HG02610 (cell line): ENCODE results near the gene NKAIN4.

Experiments used
- ATAC-seq: cut with Tn5 transposase; IDR thresholded peaks from one replicate; pipeline ENCODE4 v1.9.1; 2021; ENCODE audit warnings: mild to moderate bottlenecking, moderate library complexity; ENCODE audit not compliant: unreplicated experiment

Gene NKAIN4

GRCh38 chr20:63254232-63254605 lies at the start of gene NKAIN4:
Gene NKAIN4 (minus strand): TSS chr20:63254463. CDS start chr20:63254450, 13 bp downstream.
- ATAC-seq: no peak

- ATAC-seq: no peak
These were observed 48.9 kb upstream of the NKAIN4 start for GRCh38 chr20:63303095-63303666.

- no peak for ATAC-seq
These were observed 47.4 kb upstream of the NKAIN4 start for GRCh38 chr20:63301671-63302070.

DNA sequence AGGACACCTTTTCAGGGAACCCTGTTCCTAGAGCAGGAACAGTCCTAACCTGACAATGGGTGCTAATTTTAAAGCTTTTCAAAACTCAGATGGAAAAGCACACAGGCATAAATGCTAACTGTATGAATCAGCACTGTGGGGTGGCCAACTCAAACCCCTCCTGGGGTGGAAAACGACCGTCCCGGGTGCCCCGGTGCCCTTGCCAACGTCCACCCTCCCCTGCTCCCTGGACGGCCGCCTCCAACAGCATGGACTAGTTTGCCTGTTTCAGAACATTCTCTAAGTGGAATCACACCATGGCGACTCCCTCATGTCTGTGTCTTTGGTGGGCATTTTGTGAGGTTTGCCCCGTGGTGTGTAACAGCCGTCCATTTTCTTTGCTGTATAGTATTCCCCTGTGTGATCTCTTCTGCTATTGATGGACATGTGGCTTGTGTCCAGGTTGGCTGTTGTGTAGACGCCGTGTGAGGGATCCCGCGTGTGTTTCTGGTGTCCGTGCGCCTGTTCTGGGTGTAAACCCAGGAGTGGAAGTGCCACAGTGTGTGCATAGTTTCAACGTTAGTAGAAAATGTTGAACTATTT lies 44.6 kb upstream of the NKAIN4 start:
- no peak for ATAC-seq

DNA sequence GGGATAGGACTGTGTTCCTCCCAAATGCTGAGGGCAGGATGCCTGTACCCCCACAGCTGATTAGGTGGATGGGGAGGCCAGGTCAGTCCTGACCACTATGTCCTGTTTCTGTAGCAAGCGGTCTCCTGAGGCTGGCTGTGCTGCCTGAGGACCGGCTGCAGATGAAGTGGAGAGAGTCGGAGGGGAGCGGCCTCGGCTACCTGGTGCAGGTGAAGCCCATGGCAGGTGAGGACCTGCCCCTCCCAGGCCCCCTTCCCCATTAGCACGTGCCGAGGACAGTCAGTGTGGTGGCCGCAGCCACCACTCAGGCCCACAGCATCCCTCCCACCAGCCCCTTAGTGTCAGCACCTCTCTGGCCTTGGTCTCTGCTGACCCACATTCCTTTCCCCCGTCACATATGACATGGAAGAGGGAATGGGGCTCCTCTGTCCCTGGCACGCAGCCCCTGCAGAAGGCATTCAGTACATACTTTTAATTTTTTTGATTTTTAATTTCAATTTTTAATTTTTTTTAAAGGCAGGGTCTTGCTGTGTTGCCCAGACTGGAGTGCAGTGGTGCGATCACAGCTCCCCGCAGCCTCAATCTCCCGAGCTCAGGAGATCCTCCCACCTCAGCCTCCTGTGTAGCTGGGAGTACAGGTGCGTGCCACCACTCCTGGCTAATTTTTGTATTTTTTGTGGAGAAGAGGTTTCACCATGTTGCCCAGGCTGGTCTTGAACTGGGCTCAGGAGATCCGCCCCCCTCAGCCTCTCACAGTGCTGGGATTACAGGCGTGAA lies 43.7 kb upstream of the NKAIN4 start:
- ATAC-seq: no peak

DNA sequence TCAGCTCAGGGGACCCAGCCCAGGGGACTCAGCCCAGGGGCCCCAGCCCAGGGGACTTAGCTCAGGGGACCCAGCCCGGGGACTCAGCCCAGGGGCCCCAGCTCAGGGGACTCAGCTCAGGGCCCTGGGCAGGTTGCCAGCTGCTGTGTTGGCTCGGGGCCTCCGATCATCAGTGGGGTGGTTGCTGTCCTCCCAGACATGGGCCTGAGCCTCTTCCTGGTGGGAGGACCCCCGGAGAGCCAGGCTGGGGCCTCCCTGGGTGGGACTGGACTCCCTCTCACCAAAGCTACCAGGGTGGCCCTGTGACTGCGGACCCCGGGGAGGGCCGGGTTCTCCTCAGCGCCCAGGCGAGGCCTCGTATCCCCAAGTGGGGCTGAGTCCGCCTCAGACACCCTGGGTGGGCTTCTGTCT lies 43.1 kb upstream of the NKAIN4 start:
- ATAC-seq: no peak

DNA sequence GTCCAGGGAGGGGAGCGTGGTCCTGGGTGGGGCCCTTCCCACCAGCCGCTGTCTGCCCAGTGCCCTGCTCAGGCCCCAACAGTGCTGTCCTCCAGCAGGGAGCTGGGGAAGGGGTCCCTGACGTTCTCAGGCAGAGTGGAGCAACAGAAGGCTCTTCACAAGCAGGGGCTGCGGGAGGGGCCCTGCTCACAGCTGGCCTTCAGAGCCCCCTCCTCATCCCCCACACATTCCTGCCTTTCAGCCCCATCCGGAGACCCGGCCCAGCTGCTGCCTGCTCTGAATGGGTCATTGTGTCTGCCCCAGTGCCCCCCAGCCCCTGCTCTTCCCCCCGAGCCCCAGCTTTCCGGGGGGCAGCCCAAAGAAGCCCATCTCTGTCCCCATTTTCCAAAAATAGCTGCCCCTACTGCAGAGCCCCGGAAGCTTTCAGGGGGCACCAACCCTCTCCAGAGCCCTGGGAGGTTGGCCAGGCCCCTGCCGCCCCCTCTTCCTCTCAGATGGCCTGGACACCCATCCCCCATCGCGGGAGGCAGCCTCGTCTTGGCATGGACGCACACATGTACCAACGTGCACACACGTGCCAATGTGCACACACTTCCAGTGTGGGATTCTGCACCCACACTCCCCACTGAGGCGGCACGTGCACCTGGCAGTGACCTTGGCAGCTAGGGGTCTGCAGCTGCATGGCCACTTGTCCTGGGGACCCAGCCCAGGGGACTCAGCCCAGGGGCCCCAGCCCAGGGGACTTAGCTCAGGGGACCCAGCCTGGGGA lies 42.5 kb upstream of the NKAIN4 start:
- no peak for ATAC-seq

DNA sequence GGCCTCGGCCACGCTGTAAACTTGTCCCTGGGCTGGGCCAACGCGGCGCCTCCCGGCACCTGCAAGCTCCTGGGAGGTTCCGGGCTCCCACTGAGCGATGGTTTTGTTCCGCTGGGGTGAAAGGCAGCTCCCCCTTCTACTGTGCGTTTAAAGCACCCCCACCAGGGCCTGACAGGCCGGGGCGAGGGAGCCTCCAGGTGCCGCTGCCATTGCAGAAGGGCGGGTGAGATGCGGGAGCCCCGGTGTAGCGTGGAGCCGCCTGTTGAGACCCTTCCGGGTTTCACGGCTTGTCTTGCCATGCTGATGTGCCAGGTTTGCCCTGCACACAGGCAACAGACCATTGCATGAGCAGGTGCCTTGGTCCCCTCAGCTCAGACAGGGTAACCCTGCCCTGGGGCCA lies 41.6 kb upstream of the NKAIN4 start:
- no peak for ATAC-seq

DNA sequence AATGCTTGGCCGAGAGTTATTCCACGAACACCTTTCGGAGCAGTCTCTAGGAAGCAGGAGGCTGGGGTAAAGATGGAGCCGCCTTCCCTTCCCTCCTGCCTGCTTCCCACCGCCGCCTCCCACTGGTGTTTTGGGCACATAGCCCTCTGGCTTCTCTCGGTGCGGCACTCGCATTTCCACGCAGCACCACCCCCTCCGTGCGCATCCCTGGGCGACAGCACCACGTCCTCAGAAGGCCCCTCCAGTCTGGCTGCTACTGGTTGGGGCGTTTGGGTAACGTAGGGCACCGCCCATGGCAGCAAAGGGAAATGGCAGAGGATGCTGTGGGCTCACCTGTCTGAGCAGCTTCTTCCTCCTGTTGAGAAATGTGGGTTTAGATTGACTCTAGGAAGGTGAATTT lies 41.2 kb upstream of the NKAIN4 start:
- no peak for ATAC-seq

GRCh38 chr20:63295018-63295417 lies 40.8 kb upstream of the NKAIN4 start:
- no peak for ATAC-seq

DNA sequence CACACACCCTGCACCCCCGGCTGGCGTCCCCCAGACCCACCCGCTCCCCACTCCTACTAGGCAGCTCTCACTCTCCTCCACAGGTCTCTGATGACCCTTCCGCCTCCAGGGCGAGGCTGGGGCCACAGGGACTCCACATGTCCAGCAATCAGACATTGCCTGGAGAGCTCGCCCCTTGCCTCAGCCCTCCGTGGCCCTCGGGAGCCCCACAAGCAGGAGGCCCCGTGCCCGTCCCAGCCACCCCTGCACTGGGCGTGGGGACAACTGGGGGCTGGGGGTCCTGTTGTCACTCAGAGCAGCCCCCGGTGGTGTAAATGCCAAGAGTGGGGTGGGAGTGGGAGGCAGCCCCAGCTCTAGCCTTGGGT lies 40.3 kb upstream of the NKAIN4 start:
- ATAC-seq: no peak

DNA sequence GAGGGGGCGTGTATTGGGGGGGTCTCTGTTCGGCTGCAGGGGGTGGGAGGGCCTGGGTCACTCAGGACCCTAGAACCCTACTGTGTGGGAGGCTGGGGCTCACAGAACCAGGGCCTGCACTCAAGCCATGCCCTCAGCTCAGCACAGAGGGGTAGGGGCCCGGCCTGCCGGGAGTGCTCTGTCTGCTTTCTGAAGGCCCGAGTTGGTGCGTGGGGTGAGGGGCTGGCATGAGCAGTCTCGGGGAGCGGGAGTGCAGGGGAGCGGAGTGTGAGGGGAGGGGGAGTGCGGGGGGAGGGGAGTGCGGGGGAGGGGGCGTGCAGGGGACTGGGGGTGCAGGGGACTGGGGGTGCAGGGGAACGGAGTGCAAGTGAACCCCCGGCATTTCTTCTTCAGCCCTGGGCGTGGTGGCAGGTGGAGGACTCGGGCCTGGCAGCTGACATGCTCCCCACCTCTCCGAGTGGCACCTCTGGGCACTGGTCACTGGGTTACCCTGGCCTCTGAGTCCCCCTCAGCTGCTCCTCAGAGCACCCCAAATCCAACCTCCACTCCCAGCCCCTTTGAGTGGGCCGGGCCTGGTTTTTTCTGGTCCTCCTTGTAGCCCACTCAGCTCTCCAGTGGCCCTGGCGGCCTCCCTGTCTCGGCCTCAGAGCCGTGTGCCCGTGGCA lies 39.7 kb upstream of the NKAIN4 start:
- no peak for ATAC-seq

DNA sequence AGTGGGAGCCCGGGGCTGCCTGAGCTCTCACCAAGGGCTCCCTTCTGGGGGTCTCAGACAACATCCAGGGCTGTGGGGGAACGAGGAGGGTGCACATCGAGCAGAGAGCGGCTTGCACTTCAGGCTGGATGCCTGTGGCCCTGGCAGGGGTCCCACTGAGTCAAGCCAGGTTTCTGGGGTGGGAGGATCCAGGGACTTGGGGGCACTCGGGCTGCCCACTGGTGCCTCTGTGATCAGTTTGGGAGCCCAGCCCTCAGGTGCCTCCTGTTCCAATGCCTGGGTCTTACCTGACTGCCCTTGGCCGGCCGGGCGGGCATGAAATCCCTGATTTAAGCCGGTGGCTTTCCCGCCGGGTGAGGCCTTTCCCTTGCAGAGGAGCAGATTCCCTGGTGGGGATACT lies 39.2 kb upstream of the NKAIN4 start:
- ATAC-seq: no peak

DNA sequence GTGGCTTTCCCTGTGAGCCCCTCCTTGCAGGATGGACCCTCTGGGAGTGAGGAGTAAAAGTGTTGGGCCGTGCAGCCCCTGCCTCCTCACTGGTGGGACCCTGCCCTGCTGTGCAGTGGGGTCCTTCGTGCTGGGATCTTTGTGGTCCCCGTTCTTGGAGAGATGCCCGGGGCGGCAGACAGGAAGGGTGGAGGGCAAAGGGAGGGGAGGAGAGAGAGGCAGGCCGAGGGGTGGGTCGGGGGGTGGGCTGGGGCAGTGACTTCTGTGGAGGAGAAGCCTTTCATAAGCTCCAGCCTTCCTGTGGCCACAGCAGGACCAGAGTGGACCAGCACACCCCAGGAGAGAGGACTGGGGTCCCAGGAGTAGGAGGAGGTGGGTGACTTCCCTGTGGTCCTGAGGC lies 38.6 kb upstream of the NKAIN4 start, which contains the start of gene COL20A1:
TSS of gene COL20A1 (plus strand) at position 283 of the 400 bp plus-strand sequence. CDS start 1,922 bp downstream, outside the sequence.
- no peak for ATAC-seq

- no peak for ATAC-seq
These were observed 38.0 kb upstream of the NKAIN4 start for GRCh38 chr20:63292292-63292701.

- ATAC-seq: no peak
These were observed 37.5 kb upstream of the NKAIN4 start for GRCh38 chr20:63291811-63292210.

- ATAC-seq: no peak
These were observed 36.6 kb upstream of the NKAIN4 start for GRCh38 chr20:63290677-63291472.

GRCh38 chr20:63290136-63290676 lies 35.9 kb upstream of the NKAIN4 start:
- ATAC-seq: no peak

DNA sequence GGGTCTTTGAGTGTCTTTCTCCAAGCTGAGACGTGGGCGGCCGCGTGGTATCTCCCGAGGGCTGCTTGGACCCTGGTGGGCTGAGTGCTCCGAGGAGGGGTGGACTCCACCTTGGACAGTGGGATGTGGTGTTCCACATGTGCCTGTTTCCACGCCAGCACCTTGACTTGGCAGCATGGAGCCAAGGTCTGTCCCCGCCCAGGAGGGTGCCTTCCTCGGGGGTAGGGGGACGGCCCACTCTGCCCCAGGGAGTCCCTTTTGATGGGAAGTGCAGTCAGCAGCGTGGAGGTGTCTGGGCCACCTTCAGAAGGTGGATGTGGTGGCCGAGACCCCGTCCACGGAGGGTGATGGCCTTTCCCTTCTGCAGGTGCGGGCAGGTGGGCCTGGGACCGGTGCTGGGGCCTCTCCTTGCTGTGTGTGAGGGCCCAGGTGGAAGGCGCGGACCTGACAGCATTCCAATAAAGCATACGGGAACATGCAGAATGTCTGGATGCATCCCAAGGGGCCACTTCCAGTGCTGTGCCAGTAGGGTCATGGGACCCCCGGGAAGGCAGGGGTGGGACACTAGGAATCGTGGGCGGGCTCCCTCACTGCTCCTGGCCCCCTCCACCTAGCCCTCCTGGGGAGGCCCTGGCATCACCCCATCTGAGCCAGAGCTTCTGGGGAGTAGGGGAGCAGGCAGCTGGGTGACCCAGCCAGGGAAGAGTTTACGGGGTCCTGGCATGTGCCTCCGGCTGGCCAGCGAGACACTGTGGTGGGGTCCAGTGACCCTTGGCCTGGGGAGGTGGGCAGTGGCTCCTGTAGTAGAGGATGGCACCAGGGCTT lies 35.3 kb upstream of the NKAIN4 start:
- no peak for ATAC-seq
